ENCODE data around the gene AGO1.
"Not testable (repeated sequence)": the region's sequence is repeated elsewhere in the genome, so short reads cannot be mapped to it uniquely, and the experiment has no call there.

Gene AGO1

GRCh38 chr1:35876988-35877387 lies 6.0 kb upstream of the AGO1 start:
- peak; percentile 34 to 57 for DNase-seq (ENCODE audit: low read depth in 1 of 2, low spot score in 1 of 2)
- in situ Hi-C loops (cut with HindIII; ENCODE audit: low pct_unique_long_range_greater_than_20kb, low sequenced_read_pairs) = no loop called here
- TF ChIP-seq JUND (IDR thresholded peaks at IDR 0.05; ENCODE audit: low read depth) = no peak

DNA sequence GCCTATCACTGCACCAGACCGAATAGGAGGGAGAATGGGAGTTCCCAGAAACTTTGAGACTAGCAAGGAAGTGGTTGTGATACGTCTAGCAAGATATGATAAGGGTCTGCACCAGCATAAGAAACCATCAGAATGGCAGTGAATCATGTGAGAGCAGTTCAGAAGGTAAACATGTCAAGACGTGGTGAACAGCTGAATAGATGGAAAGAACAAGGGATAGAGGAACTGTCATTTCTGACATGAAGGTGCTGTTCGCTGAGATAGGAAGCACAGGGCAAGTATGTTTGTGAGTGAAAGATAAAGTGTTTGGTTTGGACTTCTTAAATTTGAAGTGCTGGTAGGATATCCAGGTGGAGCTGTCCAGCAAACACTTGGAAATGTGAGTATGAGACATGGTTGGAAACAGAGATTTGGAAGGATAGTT lies 1.1 kb upstream of the AGO1 start:
- TF ChIP-seq JUND (IDR thresholded peaks at IDR 0.05; ENCODE audit: low read depth) = no peak
- in situ Hi-C loops (cut with HindIII; ENCODE audit: low pct_unique_long_range_greater_than_20kb, low sequenced_read_pairs) = no loop called here
- peak in 1 of 2 experiments; percentile 27 for DNase-seq (ENCODE audit: low read depth in 1 of 2, low spot score in 1 of 2)

GRCh38 chr1:35882586-35882944 lies 444 bp upstream of the AGO1 start:
- no peak for TF ChIP-seq JUND (IDR thresholded peaks at IDR 0.05; ENCODE audit: low read depth)
- in situ Hi-C loops (cut with HindIII; ENCODE audit: low pct_unique_long_range_greater_than_20kb, low sequenced_read_pairs) = no loop called here
- no peak for DNase-seq (ENCODE audit: low read depth in 1 of 2, low spot score in 1 of 2)

DNA sequence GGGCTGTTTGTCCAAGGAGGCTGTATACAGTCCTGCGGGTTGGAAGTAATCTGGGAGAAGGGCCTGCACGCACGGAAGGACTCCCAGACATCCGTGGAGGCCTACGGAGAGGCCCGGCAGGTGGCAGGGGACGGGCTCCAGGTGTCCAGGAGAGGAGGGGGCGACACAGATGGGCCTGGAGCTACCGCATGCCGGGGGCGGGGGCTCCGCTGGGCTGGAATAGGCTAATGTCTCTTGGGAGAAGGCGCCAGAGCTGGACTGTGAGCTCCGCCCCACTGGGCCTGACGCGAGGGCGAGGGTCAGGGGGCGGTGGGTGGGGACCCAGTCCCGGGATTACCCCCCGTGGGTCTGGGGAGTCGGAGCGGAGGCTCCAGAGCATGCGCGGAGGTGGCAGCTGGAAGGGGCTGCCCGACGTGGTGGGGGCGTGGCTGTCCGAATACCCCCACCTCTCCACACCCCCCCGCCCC lies 659 bp downstream of the AGO1 start:
- in situ Hi-C loops (cut with HindIII; ENCODE audit: low pct_unique_long_range_greater_than_20kb, low sequenced_read_pairs) = no loop called here
- peak; percentile 25 to 58 for DNase-seq (ENCODE audit: low read depth in 1 of 2, low spot score in 1 of 2)
- TF ChIP-seq JUND (IDR thresholded peaks at IDR 0.05; ENCODE audit: low read depth) = no peak

DNA sequence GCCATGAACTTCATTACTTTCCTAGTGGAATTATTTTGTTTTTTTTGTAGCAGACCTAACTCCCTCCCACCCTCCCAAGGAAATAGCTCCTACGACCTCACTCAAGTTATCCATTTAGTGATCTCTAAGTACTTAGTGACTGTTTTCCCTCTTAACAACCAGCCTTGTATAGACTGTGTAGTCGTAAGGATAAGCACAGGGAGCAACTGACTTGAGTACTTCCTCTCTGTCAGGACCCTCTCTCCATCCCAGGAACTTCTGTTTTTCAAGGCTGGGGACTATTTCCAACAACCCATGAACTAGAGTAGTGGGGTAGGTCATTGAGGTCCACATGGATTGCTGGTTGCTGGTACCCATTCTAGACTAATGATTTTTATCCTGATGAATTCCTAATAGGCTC lies 1.9 kb downstream of the AGO1 start:
- no peak for TF ChIP-seq JUND (IDR thresholded peaks at IDR 0.05; ENCODE audit: low read depth)
- DNase-seq (ENCODE audit: low read depth in 1 of 2, low spot score in 1 of 2) = no peak
- in situ Hi-C loops (cut with HindIII; ENCODE audit: low pct_unique_long_range_greater_than_20kb, low sequenced_read_pairs) = no loop called here

DNA sequence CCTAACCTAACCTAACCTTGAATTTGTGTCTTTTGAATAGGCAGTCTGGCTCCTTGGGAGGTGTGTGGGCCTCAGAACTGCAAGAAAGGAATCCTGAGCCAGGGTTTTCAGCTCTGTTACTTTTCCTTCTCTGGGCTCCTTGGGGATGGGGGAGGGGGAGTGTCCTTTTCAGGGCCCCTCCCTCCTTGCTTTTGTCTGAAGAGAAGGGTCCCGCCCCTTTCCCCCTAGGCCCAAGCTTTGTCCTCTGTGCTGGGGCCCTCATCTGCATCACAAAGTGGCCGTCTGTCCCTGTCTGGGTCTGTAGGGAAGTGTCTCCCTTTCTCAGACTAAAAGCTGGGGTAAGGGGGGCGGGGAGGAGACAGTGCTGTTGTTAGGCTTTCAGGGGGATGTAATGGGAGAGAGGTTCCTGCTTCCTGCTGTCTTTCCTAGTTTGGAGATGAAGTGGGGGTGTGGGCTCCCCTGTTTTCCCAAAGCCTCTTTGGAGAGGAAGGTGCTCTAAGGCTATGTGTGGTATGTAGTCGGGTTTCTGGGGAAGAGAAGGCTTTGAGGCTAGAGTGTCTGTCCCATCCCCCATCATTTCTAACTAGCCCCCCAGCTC lies 3.1 kb downstream of the AGO1 start:
- in situ Hi-C loops (cut with HindIII; ENCODE audit: low pct_unique_long_range_greater_than_20kb, low sequenced_read_pairs) = no loop called here
- TF ChIP-seq JUND (IDR thresholded peaks at IDR 0.05; ENCODE audit: low read depth) = no peak
- no peak for DNase-seq (ENCODE audit: low read depth in 1 of 2, low spot score in 1 of 2)

GRCh38 chr1:35886577-35887431 lies 3.8 kb downstream of the AGO1 start:
- DNase-seq (ENCODE audit: low read depth in 1 of 2, low spot score in 1 of 2) = no peak
- no peak for TF ChIP-seq JUND (IDR thresholded peaks at IDR 0.05; ENCODE audit: low read depth)
- in situ Hi-C loops (cut with HindIII; ENCODE audit: low pct_unique_long_range_greater_than_20kb, low sequenced_read_pairs) = no loop called here

- in situ Hi-C loops (cut with HindIII; ENCODE audit: low pct_unique_long_range_greater_than_20kb, low sequenced_read_pairs) = no loop called here
- no peak for TF ChIP-seq JUND (IDR thresholded peaks at IDR 0.05; ENCODE audit: low read depth)
- DNase-seq (ENCODE audit: low read depth in 1 of 2, low spot score in 1 of 2) = no peak
Observed at GRCh38 chr1:35887508-35887907, 4.5 kb downstream of the AGO1 start.

DNA sequence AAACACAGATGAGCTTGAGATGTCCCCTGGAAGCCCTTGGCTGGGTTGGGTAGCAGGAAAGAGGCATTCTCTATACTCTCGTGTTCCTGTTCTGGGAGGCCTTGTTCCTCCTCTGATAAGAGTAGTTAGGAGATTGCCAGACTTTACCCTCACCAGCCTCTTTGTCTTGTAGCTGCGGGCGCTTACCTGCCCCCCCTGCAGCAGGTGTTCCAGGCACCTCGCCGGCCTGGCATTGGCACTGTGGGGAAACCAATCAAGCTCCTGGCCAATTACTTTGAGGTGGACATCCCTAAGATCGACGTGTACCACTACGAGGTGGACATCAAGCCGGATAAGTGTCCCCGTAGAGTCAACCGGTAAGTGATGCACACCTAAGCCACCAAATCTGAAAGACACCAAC lies 5.2 kb downstream of the AGO1 start:
- in situ Hi-C loops (cut with HindIII; ENCODE audit: low pct_unique_long_range_greater_than_20kb, low sequenced_read_pairs) = no loop called here
- TF ChIP-seq JUND (IDR thresholded peaks at IDR 0.05; ENCODE audit: low read depth) = no peak
- no peak for DNase-seq (ENCODE audit: low read depth in 1 of 2, low spot score in 1 of 2)

- in situ Hi-C loops (cut with HindIII; ENCODE audit: low pct_unique_long_range_greater_than_20kb, low sequenced_read_pairs); DNase-seq (ENCODE audit: low read depth in 1 of 2, low spot score in 1 of 2): not testable (repeated sequence)
Observed at GRCh38 chr1:35888981-35889380, 6.0 kb downstream of the AGO1 start.

- no peak for TF ChIP-seq JUND (IDR thresholded peaks at IDR 0.05; ENCODE audit: low read depth)
- in situ Hi-C loops (cut with HindIII; ENCODE audit: low pct_unique_long_range_greater_than_20kb, low sequenced_read_pairs) = no loop called here
- no peak for DNase-seq (ENCODE audit: low read depth in 1 of 2, low spot score in 1 of 2)
Observed at GRCh38 chr1:35893051-35893879, 10.3 kb downstream of the AGO1 start.

DNA sequence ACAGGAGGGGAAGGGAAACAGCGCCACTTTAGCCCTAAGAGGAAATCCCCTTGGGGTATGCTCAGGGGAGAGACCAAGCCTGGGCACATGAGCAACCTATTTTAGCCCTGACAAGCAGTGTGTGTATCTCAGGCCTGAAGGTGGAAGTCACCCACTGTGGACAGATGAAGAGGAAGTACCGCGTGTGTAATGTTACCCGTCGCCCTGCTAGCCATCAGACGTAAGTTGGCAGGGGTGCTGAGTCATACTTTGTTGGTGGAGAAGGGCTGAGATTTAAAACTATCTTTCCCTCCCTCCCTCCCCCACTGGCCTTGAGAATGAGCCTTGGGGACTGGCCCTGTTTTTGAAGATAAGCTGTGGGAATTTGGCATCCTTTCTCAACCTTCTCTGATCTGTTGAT lies 11.2 kb downstream of the AGO1 start:
- TF ChIP-seq JUND (IDR thresholded peaks at IDR 0.05; ENCODE audit: low read depth) = no peak
- no peak for DNase-seq (ENCODE audit: low read depth in 1 of 2, low spot score in 1 of 2)
- in situ Hi-C loops (cut with HindIII; ENCODE audit: low pct_unique_long_range_greater_than_20kb, low sequenced_read_pairs) = no loop called here

GRCh38 chr1:35894656-35895055 lies 11.6 kb downstream of the AGO1 start:
- TF ChIP-seq JUND (IDR thresholded peaks at IDR 0.05; ENCODE audit: low read depth) = no peak
- in situ Hi-C loops (cut with HindIII; ENCODE audit: low pct_unique_long_range_greater_than_20kb, low sequenced_read_pairs) = no loop called here
- DNase-seq (ENCODE audit: low read depth in 1 of 2, low spot score in 1 of 2) = no peak
